HepG2 (cell line): ENCODE measurements around the gene INHA. TPM values are rescaled to one million over a fixed set of nuclear protein-coding genes. Genes with fewer than 3 reads are reported as not detected.

Experiments used
- CENPT ChIP-seq: sonication (generic); formaldehyde crosslinking; IDR thresholded peaks from 2 replicates; pipeline ENCODE4 v1.8.0; 2022; ENCODE audit warnings: low read depth, mild to moderate bottlenecking, moderate library complexity, missing genetic modification reagents
- FOXA3 ChIP-seq: IDR thresholded peaks from 2 replicates; pipeline ENCODE4 v1.6.1; 2016; ENCODE audit warnings: missing genetic modification reagents, missing compliant biosample characterization
- ISL2 ChIP-seq: sonication (generic); formaldehyde crosslinking; IDR thresholded peaks from 2 replicates; pipeline ENCODE4 v1.5.0; 2020; ENCODE audit warnings: missing genetic modification reagents
- KAT2B ChIP-seq: fragments of 150-350 bp; IDR thresholded peaks from 2 replicates; pipeline ENCODE4 v1.6.1; 2014; ENCODE audit warnings: low read depth, low read length, borderline replicate concordance
- MED1 ChIP-seq: sonication (generic); formaldehyde crosslinking; IDR thresholded peaks from 2 replicates; pipeline ENCODE4 v1.4.0; 2020; ENCODE audit warnings: missing genetic modification reagents
- NR2C2 ChIP-seq: sonication (generic); formaldehyde crosslinking; IDR thresholded peaks from 2 replicates; pipeline ENCODE4 v1.4.0; 2020; ENCODE audit warnings: missing genetic modification reagents, mild to moderate bottlenecking, moderate library complexity, borderline replicate concordance
- SP4 ChIP-seq: sonication (generic); formaldehyde crosslinking; IDR thresholded peaks from 2 replicates; pipeline ENCODE4 v1.8.1; 2023; ENCODE audit warnings: mild to moderate bottlenecking, missing genetic modification reagents
- ZNF605 ChIP-seq: sonication (generic); formaldehyde crosslinking; IDR thresholded peaks from 2 replicates; pipeline ENCODE4 v1.8.0; 2022; ENCODE audit warnings: mild to moderate bottlenecking, missing genetic modification reagents
- polyA plus RNA-seq, 8 experiments: library from polyadenylated mRNA; depleted of rRNA in 3 of 8; stranded (reverse) in 7 of 8; unstranded in 1 of 8; fragments of >200 nt; fragmentation: Illumina TruSeq in 4 of 8; extraction: Trizol in 4 of 8; gene quantifications; 2 replicates each; pipeline versions ENCODE4 v1.2.1 to v1.2.3, GENCODE V29; 2011 to 2016; ENCODE audit warnings: low read depth in 4 of 8, missing spikeins in 1 of 8, mixed read lengths in 1 of 8; ENCODE audit not compliant: insufficient read depth in 1 of 8
- total RNA-seq, 5 experiments: library from RNA; depleted of rRNA; stranded (reverse); fragments of >200 nt; fragmentation: Illumina TruSeq; extraction: Trizol; gene quantifications; 2 replicates each; pipeline ENCODE4 v1.2.3, GENCODE V29; 2016; ENCODE audit warnings: low read depth in 1 of 5
- TF ChIP-seq, protein P1 (sequence below): sonication (generic); formaldehyde crosslinking; IDR thresholded peaks from 2 replicates; pipeline ENCODE4 v1.8.0; 2022; ENCODE audit warnings: missing genetic modification reagents, mild to moderate bottlenecking, borderline replicate concordance
- TF ChIP-seq, protein P2 (sequence below): sonication (generic); formaldehyde crosslinking; IDR thresholded peaks from 2 replicates; pipeline ENCODE4 v1.4.0; 2020; ENCODE audit warnings: missing genetic modification reagents; ENCODE audit errors: not compliant biosample characterization
- TF ChIP-seq, protein P3 (sequence below): sonication (generic); formaldehyde crosslinking; IDR thresholded peaks from 2 replicates; pipeline ENCODE4 v1.4.0; 2020; ENCODE audit warnings: missing genetic modification reagents, borderline replicate concordance
- TF ChIP-seq, protein P4 (sequence below): IDR thresholded peaks from 2 replicates; pipeline ENCODE4 v1.6.1; 2016; ENCODE audit warnings: low read depth
- TF ChIP-seq, protein P5 (sequence below): sonication (generic); formaldehyde crosslinking; IDR thresholded peaks from 2 replicates; pipeline ENCODE4 v1.5.0; 2020; ENCODE audit warnings: mild to moderate bottlenecking, low read depth, missing genetic modification reagents, borderline replicate concordance
- TF ChIP-seq, protein P6 (sequence below): sonication (generic); formaldehyde crosslinking; IDR thresholded peaks from 2 replicates; pipeline ENCODE4 v1.4.0; 2020; ENCODE audit warnings: missing genetic modification reagents, borderline replicate concordance

The INHA gene
- total and polyA plus RNA-seq, 2 of the 13 experiments (the other 11 are each of a cell fraction or from before 2014, with no cell fraction given): 4.1 to 15.2 TPM

DNA sequence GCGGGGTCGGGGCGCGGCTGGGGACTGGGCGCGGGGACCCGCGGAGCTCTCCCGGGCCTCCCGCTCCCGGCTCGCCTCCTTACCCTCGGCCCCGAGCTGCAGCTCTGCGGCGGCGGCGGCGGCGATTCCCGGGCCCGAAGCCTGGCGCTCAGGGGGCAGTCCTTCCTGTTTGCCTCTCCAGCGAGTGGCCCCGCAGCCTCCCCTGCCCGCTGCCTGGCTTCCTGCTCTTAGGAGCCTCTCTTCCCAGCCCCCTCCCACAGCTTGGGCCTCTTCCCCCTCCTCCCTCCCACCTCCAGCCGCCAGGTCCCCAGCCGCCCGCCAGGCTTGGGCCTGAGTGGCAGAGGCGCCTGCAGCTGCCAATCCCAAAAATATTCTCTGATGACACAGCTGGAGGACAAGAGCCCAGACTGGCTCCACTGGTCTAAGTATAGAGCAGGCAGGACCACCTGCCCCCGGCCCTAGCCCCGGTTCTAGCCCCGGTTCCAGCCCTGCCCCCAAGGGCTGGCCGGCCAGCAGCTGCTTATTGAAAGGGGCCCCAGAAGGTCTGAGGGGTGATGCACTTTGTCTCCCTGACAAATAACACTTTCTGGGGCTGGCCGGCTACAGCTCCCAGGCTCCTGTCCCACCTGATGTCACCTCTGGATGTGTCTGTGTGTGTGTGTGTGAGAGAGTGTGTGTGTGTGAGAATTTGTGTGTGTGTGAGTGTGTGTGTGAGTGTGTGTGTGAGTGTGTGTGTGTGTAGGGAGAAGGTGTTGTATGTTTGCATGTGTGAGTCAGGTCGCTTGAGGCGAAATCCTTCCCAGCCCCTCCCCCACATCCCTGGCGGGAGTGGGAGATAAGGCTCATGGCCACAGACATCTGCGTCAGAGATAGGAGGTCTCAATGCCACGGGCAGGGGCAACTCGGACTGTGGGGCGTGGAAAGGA lies 536 bp upstream of the INHA start, which contains the start of gene OBSL1 (continued):
- TF ChIP-seq, protein P1, sequence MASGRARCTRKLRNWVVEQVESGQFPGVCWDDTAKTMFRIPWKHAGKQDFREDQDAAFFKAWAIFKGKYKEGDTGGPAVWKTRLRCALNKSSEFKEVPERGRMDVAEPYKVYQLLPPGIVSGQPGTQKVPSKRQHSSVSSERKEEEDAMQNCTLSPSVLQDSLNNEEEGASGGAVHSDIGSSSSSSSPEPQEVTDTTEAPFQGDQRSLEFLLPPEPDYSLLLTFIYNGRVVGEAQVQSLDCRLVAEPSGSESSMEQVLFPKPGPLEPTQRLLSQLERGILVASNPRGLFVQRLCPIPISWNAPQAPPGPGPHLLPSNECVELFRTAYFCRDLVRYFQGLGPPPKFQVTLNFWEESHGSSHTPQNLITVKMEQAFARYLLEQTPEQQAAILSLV (CRISPR knock-in tag): peak; percentile 75; the same call in 1 of the 2 replicates
- TF ChIP-seq SP4 (CRISPR knock-in tag): peak; percentile 49; the same call in 1 of the 2 replicates
- no peak for TF ChIP-seq CENPT (CRISPR knock-in tag)
- TF ChIP-seq, protein P2, sequence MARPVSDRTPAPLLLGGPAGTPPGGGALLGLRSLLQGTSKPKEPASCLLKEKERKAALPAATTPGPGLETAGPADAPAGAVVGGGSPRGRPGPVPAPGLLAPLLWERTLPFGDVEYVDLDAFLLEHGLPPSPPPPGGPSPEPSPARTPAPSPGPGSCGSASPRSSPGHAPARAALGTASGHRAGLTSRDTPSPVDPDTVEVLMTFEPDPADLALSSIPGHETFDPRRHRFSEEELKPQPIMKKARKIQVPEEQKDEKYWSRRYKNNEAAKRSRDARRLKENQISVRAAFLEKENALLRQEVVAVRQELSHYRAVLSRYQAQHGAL (CRISPR knock-in tag): no peak
- peak; percentile 21 for TF ChIP-seq FOXA3 (CRISPR knock-in tag)
- peak; percentile 93 for TF ChIP-seq ZNF605 (CRISPR knock-in tag)
- TF ChIP-seq, protein P3, sequence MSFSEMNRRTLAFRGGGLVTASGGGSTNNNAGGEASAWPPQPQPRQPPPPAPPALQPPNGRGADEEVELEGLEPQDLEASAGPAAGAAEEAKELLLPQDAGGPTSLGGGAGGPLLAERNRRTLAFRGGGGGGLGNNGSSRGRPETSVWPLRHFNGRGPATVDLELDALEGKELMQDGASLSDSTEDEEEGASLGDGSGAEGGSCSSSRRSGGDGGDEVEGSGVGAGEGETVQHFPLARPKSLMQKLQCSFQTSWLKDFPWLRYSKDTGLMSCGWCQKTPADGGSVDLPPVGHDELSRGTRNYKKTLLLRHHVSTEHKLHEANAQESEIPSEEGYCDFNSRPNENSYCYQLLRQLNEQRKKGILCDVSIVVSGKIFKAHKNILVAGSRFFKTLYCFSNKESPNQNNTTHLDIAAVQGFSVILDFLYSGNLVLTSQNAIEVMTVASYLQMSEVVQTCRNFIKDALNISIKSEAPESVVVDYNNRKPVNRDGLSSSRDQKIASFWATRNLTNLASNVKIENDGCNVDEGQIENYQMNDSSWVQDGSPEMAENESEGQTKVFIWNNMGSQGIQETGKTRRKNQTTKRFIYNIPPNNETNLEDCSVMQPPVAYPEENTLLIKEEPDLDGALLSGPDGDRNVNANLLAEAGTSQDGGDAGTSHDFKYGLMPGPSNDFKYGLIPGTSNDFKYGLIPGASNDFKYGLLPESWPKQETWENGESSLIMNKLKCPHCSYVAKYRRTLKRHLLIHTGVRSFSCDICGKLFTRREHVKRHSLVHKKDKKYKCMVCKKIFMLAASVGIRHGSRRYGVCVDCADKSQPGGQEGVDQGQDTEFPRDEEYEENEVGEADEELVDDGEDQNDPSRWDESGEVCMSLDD (CRISPR knock-in tag): peak; percentile 52; the same call in 1 of the 2 replicates
- peak; percentile 57 for TF ChIP-seq MED1 (CRISPR knock-in tag)
- peak; percentile 10; the same call in 1 of the 2 replicates for TF ChIP-seq ISL2 (CRISPR knock-in tag)
- TF ChIP-seq, protein P4, sequence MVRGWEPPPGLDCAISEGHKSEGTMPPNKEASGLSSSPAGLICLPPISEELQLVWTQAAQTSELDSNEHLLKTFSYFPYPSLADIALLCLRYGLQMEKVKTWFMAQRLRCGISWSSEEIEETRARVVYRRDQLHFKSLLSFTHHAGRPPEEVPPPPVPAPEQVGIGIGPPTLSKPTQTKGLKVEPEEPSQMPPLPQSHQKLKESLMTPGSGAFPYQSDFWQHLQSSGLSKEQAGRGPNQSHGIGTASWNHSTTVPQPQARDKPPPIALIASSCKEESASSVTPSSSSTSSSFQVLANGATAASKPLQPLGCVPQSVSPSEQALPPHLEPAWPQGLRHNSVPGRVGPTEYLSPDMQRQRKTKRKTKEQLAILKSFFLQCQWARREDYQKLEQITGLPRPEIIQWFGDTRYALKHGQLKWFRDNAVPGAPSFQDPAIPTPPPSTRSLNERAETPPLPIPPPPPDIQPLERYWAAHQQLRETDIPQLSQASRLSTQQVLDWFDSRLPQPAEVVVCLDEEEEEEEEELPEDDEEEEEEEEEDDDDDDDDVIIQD: no peak
- no peak for TF ChIP-seq KAT2B
- TF ChIP-seq, protein P5, sequence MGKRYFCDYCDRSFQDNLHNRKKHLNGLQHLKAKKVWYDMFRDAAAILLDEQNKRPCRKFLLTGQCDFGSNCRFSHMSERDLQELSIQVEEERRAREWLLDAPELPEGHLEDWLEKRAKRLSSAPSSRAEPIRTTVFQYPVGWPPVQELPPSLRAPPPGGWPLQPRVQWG (CRISPR knock-in tag): no peak
- TF ChIP-seq, protein P6, sequence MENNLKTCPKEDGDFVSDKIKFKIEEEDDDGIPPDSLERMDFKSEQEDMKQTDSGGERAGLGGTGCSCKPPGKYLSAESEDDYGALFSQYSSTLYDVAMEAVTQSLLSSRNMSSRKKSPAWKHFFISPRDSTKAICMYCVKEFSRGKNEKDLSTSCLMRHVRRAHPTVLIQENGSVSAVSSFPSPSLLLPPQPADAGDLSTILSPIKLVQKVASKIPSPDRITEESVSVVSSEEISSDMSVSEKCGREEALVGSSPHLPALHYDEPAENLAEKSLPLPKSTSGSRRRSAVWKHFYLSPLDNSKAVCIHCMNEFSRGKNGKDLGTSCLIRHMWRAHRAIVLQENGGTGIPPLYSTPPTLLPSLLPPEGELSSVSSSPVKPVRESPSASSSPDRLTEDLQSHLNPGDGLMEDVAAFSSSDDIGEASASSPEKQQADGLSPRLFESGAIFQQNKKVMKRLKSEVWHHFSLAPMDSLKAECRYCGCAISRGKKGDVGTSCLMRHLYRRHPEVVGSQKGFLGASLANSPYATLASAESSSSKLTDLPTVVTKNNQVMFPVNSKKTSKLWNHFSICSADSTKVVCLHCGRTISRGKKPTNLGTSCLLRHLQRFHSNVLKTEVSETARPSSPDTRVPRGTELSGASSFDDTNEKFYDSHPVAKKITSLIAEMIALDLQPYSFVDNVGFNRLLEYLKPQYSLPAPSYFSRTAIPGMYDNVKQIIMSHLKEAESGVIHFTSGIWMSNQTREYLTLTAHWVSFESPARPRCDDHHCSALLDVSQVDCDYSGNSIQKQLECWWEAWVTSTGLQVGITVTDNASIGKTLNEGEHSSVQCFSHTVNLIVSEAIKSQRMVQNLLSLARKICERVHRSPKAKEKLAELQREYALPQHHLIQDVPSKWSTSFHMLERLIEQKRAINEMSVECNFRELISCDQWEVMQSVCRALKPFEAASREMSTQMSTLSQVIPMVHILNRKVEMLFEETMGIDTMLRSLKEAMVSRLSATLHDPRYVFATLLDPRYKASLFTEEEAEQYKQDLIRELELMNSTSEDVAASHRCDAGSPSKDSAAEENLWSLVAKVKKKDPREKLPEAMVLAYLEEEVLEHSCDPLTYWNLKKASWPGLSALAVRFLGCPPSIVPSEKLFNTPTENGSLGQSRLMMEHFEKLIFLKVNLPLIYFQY (CRISPR knock-in tag): no peak
- peak; percentile 23; the same call in 1 of the 2 replicates for TF ChIP-seq NR2C2 (CRISPR knock-in tag)
